Measurements from ENCODE around the gene SP140.
A peak's percentile ranks its signal among the peaks of the same experiment; 100 is the strongest.
"Not testable (repeated sequence)": the region's sequence is repeated elsewhere in the genome, so short reads cannot be mapped to it uniquely, and the experiment has no call there.

The SP140 gene

DNA sequence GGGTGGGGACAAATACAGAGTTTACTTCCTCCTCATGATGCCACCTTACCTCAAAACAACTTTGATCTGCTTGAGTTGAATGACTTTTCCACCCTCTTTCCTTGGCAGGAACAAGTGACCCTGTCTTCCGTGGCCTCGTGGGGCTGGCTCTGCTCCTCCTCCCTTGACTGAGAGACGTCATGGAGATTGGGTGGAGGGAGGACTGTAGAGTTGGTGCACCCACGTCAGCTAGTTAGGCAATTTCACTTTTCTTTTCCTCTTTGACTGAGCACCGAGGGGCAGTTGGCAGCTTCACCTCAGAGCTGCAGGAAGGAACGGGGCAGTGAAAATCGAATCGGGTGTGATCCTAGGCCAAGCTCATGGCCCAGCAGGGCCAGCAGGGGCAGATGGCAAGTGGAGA, at the start of gene SP140:
Gene SP140 (plus strand): TSS at position 251 of the 400 bp plus-strand sequence. CDS start 109 bp downstream, at position 360.
- DNase-seq (ENCODE audit: low spot score): no peak

DNA sequence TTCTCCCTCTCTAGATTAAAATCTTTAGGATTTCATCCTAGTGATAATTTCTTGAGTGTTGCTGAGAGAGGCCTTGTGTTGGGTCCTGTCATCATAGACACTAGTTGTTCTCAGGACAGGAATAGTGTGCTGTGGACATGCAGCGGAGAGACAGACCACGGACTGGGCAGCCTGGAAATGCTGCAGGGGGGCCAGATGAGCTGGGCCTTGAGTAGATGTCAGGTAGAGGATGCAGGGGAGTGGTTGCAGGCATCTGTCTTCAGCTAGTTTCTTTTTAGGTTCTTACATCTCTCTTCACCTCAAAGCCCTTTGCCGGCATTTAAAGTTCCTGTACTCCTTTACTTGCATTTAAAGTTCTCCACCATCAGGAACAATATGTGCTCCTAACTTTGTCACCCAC, 48.5 kb upstream of the SP140 start:
- DNase-seq (ENCODE audit: low spot score): no peak

DNA sequence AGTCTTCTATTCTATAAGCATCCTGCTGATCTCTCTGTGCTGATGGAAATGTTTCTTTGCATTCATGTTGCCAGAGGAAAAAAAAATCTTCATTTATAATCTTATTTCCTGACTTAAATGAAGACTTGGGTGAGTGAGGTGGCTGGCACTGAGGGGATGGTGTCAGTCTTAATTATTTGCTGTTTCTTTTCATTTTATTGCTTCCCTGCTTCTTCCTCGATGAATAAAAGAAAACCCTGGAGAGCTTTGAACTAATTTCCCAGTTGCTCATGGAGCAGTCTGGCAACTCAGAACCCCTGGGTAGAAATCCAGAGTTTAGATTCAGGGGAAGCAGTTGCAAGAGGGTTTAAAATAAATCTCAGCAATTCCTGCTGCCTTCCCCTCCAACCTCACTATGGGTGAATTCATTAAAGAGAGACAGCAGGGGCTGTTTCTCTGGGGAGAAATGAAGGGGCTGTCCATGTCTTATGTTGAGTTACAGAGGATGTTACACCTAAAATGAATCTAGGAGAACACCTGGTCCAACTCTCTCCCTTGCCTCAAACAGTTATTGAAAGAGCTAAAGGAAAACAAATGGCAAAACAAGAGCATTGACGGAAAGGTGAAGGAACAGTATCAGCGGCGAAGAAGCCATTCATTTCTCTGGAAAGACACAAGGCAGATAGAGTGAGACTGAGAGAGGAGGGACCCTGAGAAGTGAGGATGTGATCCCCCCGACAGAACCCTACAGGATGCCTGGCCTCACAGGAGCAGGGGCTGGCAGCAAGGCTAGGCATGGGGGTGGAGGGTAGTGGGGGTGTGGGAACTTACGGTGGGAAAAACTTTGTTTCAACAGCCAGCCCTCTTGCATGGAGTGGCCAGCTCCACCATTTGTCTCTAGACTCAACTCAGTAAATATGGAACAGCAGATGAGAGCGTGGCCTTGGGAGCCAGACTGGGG, 46.7 kb upstream of the SP140 start:
- no peak for DNase-seq (ENCODE audit: low spot score)

DNA sequence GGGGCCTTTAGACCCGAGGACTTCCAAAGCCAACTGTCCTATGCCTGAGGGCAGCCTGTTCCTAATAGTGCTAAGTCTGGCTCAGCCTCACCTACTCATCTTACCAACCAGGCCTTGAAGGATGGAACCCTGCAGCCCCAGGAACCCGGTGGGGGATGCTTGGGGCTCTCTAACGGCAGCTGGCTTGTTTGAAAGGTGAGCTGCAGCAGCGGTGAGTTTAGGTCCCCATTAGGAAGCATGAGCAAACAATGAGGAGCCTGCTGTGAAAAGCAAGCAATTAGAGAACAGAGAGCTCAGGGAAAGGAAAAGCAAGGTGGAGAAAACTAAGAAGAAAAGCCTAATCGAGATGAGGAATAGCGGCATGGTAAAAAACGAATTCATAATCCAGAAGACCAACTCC, 45.6 kb upstream of the SP140 start:
- no peak for DNase-seq (ENCODE audit: low spot score)

DNA sequence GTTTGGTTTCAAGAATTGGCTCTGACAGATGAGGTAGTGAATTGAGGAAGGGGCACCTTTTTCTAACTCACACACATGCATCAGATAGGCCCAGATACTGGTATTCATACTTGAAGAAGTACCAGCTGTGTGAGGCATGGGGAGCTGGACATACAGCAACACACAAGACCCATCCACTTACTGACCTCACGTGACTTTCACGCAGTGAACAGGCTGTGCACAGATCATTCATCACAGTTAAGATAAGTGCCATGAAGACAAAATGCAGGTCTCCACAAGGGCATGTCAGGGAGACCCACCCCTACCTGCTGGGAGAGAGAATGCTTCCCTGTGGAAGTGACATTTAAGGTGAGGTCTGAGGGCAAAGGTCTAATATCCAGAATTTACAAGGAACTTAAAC, 44.3 kb upstream of the SP140 start:
- DNase-seq (ENCODE audit: low spot score): no peak

DNA sequence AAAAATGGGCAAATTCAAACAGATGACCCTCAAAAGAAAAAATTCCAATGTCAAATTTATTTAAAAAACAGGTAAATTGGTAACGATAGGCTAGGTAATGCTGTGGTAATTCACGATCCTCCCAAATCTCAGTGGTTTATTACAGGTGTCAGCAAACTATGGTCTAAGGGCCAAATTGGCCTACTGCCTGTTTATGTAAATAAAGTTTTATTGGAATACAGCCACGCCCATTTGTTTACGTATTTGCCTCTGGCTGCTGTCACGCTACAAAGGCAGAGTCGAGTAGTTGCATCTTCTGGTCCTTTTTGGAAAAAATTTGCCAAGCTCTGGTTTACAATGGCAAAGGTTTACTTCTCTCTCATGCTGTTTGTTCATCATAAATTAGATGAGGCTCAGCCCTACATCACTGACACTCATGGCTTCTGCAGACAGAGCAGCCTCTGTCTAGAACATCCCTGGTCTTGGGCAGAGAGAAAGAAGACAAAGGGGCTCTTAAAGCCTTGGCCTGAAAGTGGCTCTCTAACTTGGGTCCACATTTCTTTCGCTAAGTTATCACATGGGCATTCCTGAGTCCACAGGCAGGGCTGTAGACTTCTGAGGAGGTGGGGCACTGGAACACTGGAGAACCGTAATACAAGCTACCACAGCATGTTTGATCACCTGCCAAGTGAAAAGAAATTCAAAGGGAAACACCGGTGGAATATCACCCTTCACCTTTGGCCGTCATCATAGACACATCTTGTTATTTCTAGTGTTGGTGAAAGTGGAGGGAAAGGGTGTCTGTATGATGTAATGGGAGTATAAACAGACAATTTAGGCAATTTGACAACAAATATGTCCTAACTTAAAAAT, 40.6 kb upstream of the SP140 start:
- DNase-seq (ENCODE audit: low spot score): no peak

DNA sequence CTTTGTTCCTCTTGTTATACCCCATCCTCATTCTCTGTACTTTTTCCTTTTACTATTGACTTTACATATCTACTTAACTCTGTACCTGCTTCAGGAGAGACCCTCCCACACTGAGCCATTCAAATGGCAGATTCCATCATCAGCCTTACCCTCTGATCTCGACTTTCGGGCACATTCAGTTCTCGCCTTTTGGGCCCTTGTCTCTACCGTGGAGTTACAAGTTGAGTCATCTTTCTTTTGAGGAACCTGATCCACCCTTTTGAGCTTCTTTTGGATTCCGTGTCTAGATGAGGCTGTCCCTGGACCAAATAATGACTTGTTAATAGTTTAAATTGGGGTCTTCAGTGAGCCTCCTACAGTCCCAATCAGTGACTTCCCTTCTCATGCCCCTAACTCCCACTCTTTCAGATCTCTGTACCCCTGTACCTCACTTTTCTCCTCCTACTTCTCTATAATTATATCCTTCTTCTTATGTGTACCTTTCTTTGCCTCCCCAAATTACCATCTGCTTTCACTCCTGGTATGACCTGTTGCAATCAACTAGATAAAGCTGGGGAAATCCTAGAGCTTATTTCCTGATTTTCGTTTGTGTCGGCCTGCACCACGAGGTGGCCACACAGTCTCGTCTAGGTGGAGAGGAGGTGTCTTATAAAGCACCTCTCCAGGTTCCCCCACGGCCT, 23.0 kb upstream of the SP140 start:
- DNase-seq (ENCODE audit: low spot score): no peak

DNA sequence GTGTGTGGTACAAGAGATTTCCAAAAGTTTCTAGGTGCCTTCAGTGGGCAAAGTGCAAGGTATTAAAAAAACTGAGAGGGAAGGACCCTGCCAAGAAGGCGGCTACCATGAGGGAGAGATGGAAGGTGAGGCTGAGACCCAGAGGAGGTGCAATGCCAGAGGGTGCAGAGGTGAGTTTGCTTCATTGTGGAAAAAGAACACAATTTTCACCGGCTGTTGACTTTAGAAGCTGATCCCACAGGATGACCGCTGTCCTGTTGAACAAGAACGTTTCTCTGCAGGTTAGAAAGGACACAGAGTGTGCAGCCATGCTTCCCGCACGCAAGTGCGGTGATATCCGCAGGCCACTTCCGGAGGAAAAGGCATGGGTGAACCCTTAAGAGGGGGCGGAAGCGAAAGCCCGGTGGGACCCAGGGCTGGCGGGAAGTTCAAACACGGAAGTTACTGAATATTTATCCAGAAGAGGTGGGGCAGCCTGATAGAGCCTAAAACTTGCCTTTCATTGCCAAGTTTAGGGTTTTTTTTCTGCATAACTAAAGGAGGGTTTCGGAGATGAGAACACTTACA, 22.3 kb upstream of the SP140 start:
- DNase-seq (ENCODE audit: low spot score): no peak

DNA sequence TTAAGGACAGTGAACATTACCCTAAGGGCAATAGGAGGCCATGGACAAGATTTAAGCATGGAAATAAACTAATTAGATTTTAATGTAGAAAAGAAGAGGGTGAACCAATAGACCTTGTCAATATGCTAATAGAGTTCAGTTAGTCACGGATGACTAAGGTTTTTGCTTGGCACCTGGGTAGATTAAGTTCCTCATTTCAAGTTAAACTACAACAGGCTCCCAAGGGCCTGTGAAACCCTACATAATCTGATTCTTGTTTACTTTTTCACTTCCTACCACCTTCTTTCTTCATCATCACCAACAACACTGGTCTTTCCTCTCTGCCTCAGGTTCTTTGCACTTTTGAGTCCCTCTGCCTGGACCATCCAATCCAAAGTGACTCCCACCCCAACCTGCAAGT, 20.5 kb upstream of the SP140 start:
- no peak for DNase-seq (ENCODE audit: low spot score)

DNA sequence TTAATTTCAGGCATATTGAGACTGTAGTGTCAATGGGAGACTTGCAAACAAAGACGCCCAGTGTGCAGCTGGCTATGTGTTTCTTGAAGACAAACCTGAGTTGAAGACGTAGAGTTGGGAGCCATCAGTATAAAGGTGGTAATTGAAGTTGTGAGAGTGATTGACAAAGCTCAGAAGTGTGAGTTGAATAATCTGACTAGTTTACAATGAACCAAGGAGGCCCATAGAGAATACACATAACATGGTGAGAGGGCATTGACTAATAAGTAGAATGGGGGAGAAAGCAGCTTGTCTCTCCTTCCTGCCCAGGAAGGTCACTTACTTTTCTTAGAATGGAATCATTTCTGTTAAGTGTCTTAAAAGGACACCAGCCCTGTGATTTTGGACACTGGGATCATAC, 19.8 kb upstream of the SP140 start:
- no peak for DNase-seq (ENCODE audit: low spot score)

DNA sequence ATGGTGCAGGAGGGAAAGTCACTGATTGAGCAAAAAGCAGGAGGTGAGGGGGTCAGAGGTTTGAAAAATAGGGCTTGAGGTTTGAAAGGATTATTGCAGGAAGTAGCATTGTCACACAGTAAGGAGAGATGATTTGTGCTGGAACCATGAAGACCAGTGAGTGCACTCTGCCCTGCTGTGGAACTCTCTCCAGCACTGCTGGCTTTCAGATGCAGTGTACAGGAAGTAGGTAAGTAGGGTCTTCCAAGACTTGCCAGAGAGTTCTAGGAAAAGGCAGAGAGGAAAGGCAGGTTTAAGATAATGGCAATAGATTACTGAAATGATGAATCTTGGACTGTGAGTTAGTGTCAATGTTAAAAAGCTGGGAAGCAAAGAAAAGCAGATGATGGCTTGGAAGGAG, 17.0 kb upstream of the SP140 start:
- no peak for DNase-seq (ENCODE audit: low spot score)

DNA sequence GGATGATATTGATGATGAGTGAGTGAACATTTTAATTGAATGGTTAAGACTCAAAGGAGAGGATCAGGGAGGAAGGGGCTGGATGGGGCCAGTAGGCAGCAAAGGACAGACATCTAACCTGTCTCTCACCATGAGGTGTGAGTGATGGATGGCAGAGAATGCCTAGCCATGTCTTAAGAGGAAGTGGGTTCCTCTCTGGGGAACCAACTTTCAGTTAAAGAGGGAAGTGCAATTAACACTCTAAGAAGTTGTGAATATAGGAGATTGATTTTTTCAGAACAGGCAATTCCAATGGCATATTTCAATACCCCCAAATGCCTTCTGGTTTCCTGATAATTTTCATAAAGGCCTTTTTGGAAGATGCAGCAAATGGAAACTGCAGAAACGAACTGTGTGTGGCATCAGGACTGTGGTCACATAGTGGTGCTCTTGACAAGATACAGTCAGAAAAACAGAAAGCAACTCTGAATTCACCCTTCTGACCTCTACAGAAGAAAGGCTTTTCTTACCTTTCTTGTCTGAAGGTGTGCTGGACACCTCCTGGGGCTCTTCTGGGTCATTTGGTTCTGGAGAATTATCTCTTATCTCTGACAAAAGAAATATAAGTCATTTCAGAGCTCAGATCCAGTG, 16.0 kb upstream of the SP140 start:
- DNase-seq (ENCODE audit: low spot score): no peak

DNA sequence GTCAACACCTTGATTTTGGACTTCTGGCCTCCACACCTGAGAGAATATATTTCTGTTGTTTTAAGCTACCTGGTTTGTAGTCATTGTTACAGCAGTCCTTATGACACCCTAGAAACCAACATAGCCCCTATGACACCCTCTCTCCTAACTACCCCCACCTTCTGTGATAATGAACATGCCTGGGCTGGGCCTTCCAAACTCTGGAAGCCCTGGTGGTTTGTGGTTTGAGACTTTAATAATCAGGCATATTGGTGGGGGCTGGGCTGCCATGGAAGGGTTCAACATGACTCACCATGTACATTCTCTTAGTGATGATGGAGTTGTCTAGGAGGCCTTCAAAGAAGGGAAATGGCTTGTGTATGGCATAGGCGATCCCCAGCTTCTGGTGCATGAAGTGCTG, 9.0 kb upstream of the SP140 start:
- DNase-seq (ENCODE audit: low spot score): no peak

DNA sequence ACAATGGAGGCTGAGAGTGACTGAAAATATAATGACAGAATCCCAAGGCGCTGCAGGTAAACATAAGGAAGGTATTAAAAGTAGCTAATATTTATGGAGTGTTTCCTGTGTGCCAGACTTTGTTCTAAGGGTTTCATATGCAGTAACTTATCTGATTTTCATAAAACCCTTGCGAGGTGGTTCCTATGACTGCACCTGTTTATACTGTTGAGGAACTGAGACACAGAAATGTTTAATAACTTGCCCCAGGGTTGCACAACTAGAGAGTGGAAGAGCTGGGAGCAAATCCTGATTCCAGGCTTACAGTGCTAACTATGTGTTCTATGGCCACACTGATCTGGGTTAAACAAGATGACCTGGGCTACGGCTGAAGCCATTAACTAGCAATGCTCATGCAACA, 8.1 kb upstream of the SP140 start:
- no peak for DNase-seq (ENCODE audit: low spot score)

DNA sequence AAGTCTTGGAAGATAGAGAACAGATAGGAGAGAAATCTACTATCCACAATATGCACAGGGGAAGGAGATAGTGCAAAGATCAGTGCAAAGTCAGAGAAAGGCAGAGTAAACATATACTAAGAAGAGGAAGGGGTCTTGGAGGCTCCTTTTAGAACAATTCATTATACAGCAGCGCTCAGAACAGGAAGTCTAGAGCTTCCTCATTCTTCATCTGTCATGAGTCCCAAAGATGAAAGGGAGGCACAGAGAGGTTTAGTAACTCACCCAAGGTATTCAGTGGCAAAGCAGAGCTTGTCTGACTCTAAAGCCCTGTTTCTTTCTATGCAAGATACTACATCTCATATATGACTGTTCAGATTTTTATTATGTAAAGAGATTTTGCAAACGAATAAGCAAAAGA, 7.1 kb upstream of the SP140 start:
- DNase-seq (ENCODE audit: low spot score): no peak

DNA sequence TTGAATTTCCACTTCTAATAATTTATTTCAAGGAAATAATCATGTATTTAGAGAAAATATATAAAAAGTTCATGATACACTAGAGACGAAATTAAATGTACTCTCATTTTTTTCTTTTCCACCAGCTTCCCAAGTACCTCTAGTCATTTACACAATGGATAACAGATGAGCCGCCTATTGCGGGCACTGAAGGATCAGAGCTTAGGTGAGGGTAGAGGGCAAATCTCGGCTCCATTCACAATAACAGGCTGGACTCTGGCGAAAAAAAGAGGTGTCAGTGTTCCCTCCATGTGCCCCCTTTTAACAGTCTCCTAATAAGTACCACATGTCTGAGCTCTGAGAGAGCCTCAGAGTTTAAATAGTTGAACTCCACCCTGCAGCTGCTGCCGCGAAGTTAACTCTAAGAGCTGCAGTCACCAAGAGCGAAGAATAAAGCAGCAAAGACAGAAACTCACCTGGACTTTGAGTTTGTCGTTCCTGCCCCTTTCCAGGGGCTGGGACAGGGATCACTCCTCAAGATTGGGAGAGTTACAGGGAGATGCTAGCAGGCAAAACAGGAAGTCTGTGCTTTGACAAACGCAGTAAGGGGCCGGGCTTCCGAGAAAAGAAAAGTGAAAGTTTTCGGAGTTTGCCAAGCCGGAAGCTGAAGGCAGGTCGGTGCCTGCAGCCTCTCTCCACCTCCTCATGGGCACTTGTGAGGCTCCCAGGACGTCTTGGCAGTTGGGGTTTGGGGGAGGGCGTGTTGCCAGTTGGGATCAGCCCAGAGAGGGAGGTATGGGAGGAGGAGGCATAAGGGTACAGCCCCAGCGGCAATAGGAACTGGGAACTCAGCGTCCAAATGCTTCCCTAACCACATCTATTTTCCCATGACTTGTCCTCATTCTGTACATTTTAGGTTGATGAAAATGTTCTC, 5.9 kb upstream of the SP140 start, which contains the start of gene SP110:
Gene SP110 (minus strand): TSS at position 566 of the 913 bp plus-strand sequence. CDS start 3,057 bp downstream, outside the sequence.
- peak; percentile 65 for DNase-seq (ENCODE audit: low spot score)

DNA sequence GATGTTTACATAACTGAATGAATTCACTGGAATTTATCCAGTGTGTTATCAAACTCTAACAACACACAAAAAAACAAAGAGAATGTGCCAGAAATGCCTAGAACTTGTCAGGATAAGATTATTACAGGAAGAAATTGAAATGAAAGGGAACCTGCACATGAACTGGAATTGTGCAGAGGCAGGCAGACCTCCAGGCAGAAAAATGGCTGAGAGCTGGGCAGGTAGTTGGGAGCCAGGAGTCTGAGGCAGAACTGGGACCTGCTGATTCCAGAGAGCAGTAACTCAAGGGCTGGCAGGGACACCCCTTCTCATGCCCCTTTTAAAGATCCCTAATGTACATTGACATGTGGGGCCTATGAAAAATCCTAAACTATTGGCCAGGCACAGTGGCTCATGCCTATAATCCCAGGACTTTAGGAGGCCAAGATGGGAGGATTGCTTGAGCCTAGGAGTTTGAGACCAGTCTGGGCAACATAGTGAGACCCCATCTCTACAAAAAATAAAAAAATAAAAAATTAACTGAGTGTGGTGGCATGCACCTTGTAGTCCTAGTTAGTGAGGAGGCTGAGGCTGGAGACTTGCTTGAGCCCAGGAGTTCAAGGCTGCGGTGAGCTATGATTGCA, 5.1 kb upstream of the SP140 start:
- DNase-seq (ENCODE audit: low spot score): no peak

DNA sequence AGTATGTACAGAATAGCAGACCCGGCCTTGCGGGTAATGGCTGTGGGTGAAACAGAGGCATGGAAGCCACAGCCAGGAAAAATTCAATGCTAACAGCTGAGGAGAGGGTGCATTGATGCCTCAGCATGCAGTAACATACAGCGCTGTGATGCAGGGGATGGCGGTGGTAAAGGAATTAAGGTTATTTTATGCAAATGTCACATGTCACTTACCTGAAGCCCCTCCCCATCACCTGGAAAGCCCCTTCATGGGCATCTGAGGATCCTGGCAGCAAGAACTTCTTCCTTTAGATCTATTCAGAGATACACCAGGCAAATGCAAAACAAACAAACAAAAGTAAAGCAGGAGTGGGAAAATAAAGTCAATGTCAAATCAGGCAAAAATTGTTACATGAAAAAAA, 4.0 kb upstream of the SP140 start:
- no peak for DNase-seq (ENCODE audit: low spot score)

DNA sequence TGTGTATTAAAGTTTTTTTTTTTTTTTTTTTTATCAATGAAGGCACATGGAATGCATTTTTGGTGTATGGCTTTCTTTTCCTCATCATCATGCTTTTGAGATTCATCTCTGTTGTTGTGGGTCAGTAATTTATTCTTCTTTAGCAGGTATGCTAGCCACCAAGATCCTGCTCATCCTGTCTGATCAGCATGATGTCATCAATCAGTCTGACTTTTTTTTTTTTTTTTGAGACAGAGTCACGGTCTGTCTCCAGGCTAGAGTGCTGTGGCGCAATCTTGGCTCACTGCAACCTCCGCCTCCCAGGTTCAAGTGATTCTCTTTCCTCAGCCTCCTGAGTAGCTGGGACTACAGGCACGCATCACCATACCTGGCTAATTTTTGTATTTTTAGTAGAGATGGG, 2.7 kb upstream of the SP140 start:
- DNase-seq (ENCODE audit: low spot score): not testable (repeated sequence)

DNA sequence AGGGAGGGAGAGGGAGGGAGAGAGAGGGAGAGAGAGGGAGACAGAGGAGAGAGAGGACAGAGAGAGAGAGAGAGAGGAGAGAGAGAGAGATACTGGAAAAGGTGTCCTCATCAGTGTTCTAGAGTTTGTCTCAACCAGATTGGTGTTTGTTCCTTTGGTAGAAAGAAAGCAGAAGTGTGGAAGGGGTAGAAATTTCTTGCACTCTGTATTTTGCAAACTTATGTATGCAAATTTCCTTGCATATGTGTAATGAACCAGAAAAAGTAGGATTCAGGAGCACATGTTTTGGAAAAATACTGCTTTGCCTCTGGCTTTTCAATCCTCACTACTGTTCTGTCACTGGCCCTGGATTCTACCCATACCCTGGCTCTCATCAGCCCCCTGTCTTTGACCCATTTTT, 1.1 kb upstream of the SP140 start:
- no peak for DNase-seq (ENCODE audit: low spot score)
